HepG2 (cell line): ENCODE results near the gene PTPN12. TPM values are rescaled to one million over a fixed set of nuclear protein-coding genes. Genes with fewer than 3 reads are reported as not detected.

Experiments
- ASH2L ChIP-seq: fragments of 300-600, 200-600 bp; sonication (generic); IDR thresholded peaks from 2 replicates; pipeline ENCODE4 v1.7.0; 2017; ENCODE audit warnings: low read depth, mild to moderate bottlenecking, moderate library complexity, mixed read lengths, low read length; ENCODE audit not compliant: insufficient read length
- ATF3 ChIP-seq: sonication (generic); formaldehyde crosslinking; IDR thresholded peaks from 2 replicates; pipeline ENCODE4 v1.4.0; 2020; ENCODE audit warnings: missing genetic modification reagents
- ELF1 ChIP-seq: sonication (generic); formaldehyde crosslinking; IDR thresholded peaks from 2 replicates; pipeline ENCODE4 v1.4.0; 2020; ENCODE audit warnings: missing genetic modification reagents
- FOXO4 ChIP-seq: sonication (generic); formaldehyde crosslinking; conservative IDR thresholded peaks from 2 replicates; pipeline ENCODE4 v1.8.1; 2023; ENCODE audit warnings: missing genetic modification reagents
- KLF12 ChIP-seq: sonication (generic); formaldehyde crosslinking; IDR thresholded peaks from 2 replicates; pipeline ENCODE4 v1.4.0; 2020; ENCODE audit warnings: missing genetic modification reagents, borderline replicate concordance
- KLF9 ChIP-seq: IDR thresholded peaks from 2 replicates; pipeline ENCODE4 v1.6.1; 2016; ENCODE audit warnings: low read depth
- PITX1 ChIP-seq: sonication (generic); formaldehyde crosslinking; IDR thresholded peaks from 2 replicates; pipeline ENCODE4 v1.5.1; 2020; ENCODE audit warnings: mild to moderate bottlenecking, missing genetic modification reagents
- POGK ChIP-seq: sonication (generic); formaldehyde crosslinking; conservative IDR thresholded peaks from 2 replicates; pipeline ENCODE4 v1.8.0; 2022; ENCODE audit warnings: mild to moderate bottlenecking, moderate library complexity, missing genetic modification reagents
- POLR2AphosphoS5 ChIP-seq: IDR thresholded peaks from 2 replicates; pipeline ENCODE4 v1.6.1; 2012; ENCODE audit warnings: low read depth, low read length
- RARA ChIP-seq: IDR thresholded peaks from 2 replicates; pipeline ENCODE4 v1.6.1; 2016; ENCODE audit warnings: missing genetic modification reagents, missing compliant biosample characterization
- REXO4 ChIP-seq: sonication (generic); formaldehyde crosslinking; IDR thresholded peaks from 2 replicates; pipeline ENCODE4 v1.8.0; 2022; ENCODE audit warnings: missing genetic modification reagents, mild to moderate bottlenecking, borderline replicate concordance
- SMAD9 ChIP-seq: sonication (generic); formaldehyde crosslinking; IDR thresholded peaks from 2 replicates; pipeline ENCODE4 v1.5.1; 2020; ENCODE audit warnings: mild to moderate bottlenecking, missing genetic modification reagents
- ZBTB25 ChIP-seq: IDR thresholded peaks from 2 replicates; pipeline ENCODE4 v1.6.1; 2018; ENCODE audit warnings: missing genetic modification reagents
- ZBTB33 ChIP-seq: sonication (generic); formaldehyde crosslinking; IDR thresholded peaks from 2 replicates; pipeline ENCODE4 v1.4.0; 2020; ENCODE audit warnings: missing genetic modification reagents
- ZEB1 ChIP-seq: IDR thresholded peaks from 2 replicates; pipeline ENCODE4 v1.6.1; 2012; ENCODE audit warnings: mild to moderate bottlenecking, low read depth, inconsistent platforms; ENCODE audit not compliant: insufficient replicate concordance
- ZNF260 ChIP-seq: sonication (generic); formaldehyde crosslinking; IDR thresholded peaks from 2 replicates; pipeline ENCODE4 v1.4.0; 2020; ENCODE audit warnings: missing genetic modification reagents, low read depth, mild to moderate bottlenecking, borderline replicate concordance
- ZNF280B ChIP-seq: sonication (generic); formaldehyde crosslinking; IDR thresholded peaks from 2 replicates; pipeline ENCODE4 v1.5.0; 2020; ENCODE audit warnings: missing genetic modification reagents, mild to moderate bottlenecking, borderline replicate concordance
- ZNF367 ChIP-seq: sonication (generic); formaldehyde crosslinking; IDR thresholded peaks from 2 replicates; pipeline ENCODE4 v1.4.0; 2020; ENCODE audit warnings: missing genetic modification reagents, borderline replicate concordance
- ZNF382 ChIP-seq: sonication (generic); formaldehyde crosslinking; IDR thresholded peaks from 2 replicates; pipeline ENCODE4 v1.5.0; 2020; ENCODE audit warnings: missing genetic modification reagents, mild to moderate bottlenecking, borderline replicate concordance
- ZNF737 ChIP-seq: sonication (generic); formaldehyde crosslinking; IDR thresholded peaks from 2 replicates; pipeline ENCODE4 v1.5.0; 2020; ENCODE audit warnings: missing genetic modification reagents, mild to moderate bottlenecking, borderline replicate concordance
- polyA plus RNA-seq, 8 experiments: library from polyadenylated mRNA; depleted of rRNA in 3 of 8; stranded (reverse) in 7 of 8; unstranded in 1 of 8; fragments of >200 nt; fragmentation: Illumina TruSeq in 4 of 8; extraction: Trizol in 4 of 8; gene quantifications; 2 replicates each; pipeline versions ENCODE4 v1.2.1 to v1.2.3, GENCODE V29; 2011 to 2016; ENCODE audit warnings: low read depth in 4 of 8, missing spikeins in 1 of 8, mixed read lengths in 1 of 8; ENCODE audit not compliant: insufficient read depth in 1 of 8
- total RNA-seq, 5 experiments: library from RNA; depleted of rRNA; stranded (reverse); fragments of >200 nt; fragmentation: Illumina TruSeq; extraction: Trizol; gene quantifications; 2 replicates each; pipeline ENCODE4 v1.2.3, GENCODE V29; 2016; ENCODE audit warnings: low read depth in 1 of 5

Gene PTPN12
- total and polyA plus RNA-seq, 2 of the 13 experiments (the other 11 are each of a cell fraction or from before 2014, with no cell fraction given) = 22.9 to 56.8 TPM

- no peak for TF ChIP-seq ZNF260 (CRISPR knock-in tag)
- TF ChIP-seq ZEB1 = no peak
- TF ChIP-seq ZNF280B (CRISPR knock-in tag) = no peak
- TF ChIP-seq KLF9 (CRISPR knock-in tag) = no peak
- TF ChIP-seq ELF1 (CRISPR knock-in tag) = peak; percentile 16; the same call in 1 of the 2 replicates
- TF ChIP-seq ZBTB33 (CRISPR knock-in tag) = no peak
- 0 out of 2 replicates have a peak, but pooled peaks have one; percentile 21 for TF ChIP-seq PITX1
- no peak; the same call in 1 of the 2 replicates for TF ChIP-seq ZBTB25 (CRISPR knock-in tag)
- no peak for TF ChIP-seq SMAD9 (CRISPR knock-in tag)
- no peak; the same call in 1 of the 2 replicates for TF ChIP-seq KLF12 (CRISPR knock-in tag)
- no peak for TF ChIP-seq ATF3
- TF ChIP-seq ZNF367 (CRISPR knock-in tag) = no peak
- TF ChIP-seq POGK (CRISPR knock-in tag) = peak; percentile 52
- TF ChIP-seq ZNF737 (CRISPR knock-in tag) = no peak
- no peak for TF ChIP-seq FOXO4
- TF ChIP-seq POLR2AphosphoS5 = no peak; the same call in 1 of the 2 replicates
- TF ChIP-seq ASH2L = peak; percentile 28
- peak; percentile 46; the same call in 1 of the 2 replicates for TF ChIP-seq RARA (CRISPR knock-in tag)
- no peak for TF ChIP-seq REXO4
- no peak for TF ChIP-seq ZNF382 (CRISPR knock-in tag)
These were observed 1.5 kb downstream of the PTPN12 start (continued) for GRCh38 chr7:77538281-77539212.
